ENCODE data around the gene MAP2K5.

MAP2K5 gene

DNA sequence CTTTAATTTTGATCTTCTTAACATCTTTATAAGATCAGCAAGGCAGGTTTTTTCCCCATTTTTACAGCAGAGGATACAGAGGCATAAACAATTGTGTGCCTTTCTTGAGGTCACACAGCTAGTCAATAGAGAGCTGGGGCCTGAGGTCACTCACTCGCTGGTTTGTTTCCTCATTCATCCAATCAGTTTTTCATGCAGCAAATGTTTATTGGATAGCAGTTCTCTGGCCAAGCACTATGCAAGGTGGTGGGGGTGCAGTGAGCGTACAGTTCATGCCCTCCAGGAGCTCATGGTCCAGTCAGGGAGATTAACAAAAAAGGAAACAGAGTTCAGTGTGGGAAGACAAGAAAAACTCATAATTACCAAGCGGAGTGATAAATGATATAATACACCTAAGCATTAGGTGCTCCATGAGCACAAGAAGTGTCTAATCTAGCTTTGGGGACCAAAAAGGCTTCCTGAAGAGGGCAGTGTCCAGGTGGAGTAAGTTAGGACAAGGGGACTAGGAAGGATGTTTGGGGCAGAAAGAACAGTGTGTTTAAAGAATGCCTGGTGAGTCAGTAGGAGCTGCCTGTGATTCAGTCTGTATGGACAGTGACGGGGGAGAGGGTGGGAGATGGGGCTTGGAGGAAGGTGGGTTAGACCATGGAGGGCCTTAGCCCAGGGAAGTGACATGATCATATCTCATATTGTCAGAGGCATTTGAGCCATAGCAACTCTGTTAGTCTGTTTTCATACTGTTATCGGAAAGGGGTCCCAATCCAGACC, 29.3 kb downstream of the MAP2K5 start:
- H3K36me3 ChIP-seq (ENCODE audit: insufficient read depth, low read length) = no peaks in the 10 kb centered on the region
- TF ChIP-seq FOXP2 (optimal IDR thresholded peaks at IDR 0.05; ENCODE audit: control extremely low read depth, extremely low read length, insufficient read depth) (no peak), POLR2AphosphoS5 (IDR thresholded peaks at IDR 0.05; ENCODE audit: borderline replicate concordance, low read depth, low read length) (no peak), EZH2 (IDR thresholded peaks at IDR 0.05) (no peak)
- no peak for DNase-seq (ENCODE audit: low read depth, low spot score)
- no peaks in the 10 kb centered on the region for H3K9me3 ChIP-seq (ENCODE audit: low read depth, low read length)
- no peak overlapping the region for H3K27ac ChIP-seq
- no peak overlapping the region for H3K9ac ChIP-seq (ENCODE audit: insufficient read length)
- H3K4me3 ChIP-seq = no peak overlapping the region

GRCh38 chr15:67573194-67573593, 30.7 kb downstream of the MAP2K5 start:
- no peak overlapping the region for H3K27ac ChIP-seq
- H3K9ac ChIP-seq (ENCODE audit: insufficient read length) = no peak overlapping the region
- no peak for DNase-seq (ENCODE audit: low read depth, low spot score)
- no peaks in the 10 kb centered on the region for H3K9me3 ChIP-seq (ENCODE audit: low read depth, low read length)
- no peaks in the 10 kb centered on the region for H3K36me3 ChIP-seq (ENCODE audit: insufficient read depth, low read length)
- no peak for TF ChIP-seq FOXP2 (optimal IDR thresholded peaks at IDR 0.05; ENCODE audit: control extremely low read depth, extremely low read length, insufficient read depth)
- no peak for TF ChIP-seq POLR2AphosphoS5 (IDR thresholded peaks at IDR 0.05; ENCODE audit: borderline replicate concordance, low read depth, low read length)
- TF ChIP-seq EZH2 (IDR thresholded peaks at IDR 0.05) = no peak
- H3K4me3 ChIP-seq = no peak overlapping the region

DNA sequence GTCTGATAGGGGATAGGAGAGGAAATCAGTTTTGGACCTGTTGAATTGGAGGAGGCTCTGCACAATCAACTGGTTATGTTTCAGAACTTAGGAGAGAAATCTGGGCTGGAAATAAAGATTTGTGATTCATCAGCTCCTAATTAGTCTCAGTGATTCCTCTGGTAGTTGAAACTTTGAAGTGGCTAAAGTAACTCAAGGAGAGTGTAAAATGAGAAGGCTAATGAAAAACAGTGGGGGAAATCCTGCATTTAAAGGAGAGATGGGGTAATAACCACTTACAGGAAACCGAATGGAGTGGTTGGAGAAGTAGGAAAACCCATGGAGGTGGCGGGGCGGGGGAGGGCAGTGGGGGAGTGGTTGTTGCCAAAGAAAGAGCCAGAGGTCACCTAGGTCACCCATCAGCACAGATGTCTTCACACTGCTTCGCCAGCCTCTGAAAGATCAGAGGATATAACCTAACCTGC, 32.6 kb downstream of the MAP2K5 start:
- Histone ChIP-seq H3K4me3 (no peak overlapping the region), H3K27ac (no peak overlapping the region), H3K36me3 (ENCODE audit: insufficient read depth, low read length) (no peaks in the 10 kb centered on the region), H3K9ac (ENCODE audit: insufficient read length) (no peak overlapping the region), H3K9me3 (ENCODE audit: low read depth, low read length) (no peaks in the 10 kb centered on the region)
- peak; percentile 28 for DNase-seq (ENCODE audit: low read depth, low spot score)
- no peak for TF ChIP-seq POLR2AphosphoS5 (IDR thresholded peaks at IDR 0.05; ENCODE audit: borderline replicate concordance, low read depth, low read length)
- TF ChIP-seq EZH2 (IDR thresholded peaks at IDR 0.05) = no peak
- no peak for TF ChIP-seq FOXP2 (optimal IDR thresholded peaks at IDR 0.05; ENCODE audit: control extremely low read depth, extremely low read length, insufficient read depth)

- Histone ChIP-seq H3K36me3 (ENCODE audit: insufficient read depth, low read length) (no peaks in the 10 kb centered on the region), H3K4me3 (no peak overlapping the region), H3K9ac (ENCODE audit: insufficient read length) (no peak overlapping the region), H3K27ac (no peak overlapping the region), H3K9me3 (ENCODE audit: low read depth, low read length) (no peaks in the 10 kb centered on the region)
- DNase-seq (ENCODE audit: low read depth, low spot score) = no peak
- no peak for TF ChIP-seq EZH2 (IDR thresholded peaks at IDR 0.05)
- no peak for TF ChIP-seq POLR2AphosphoS5 (IDR thresholded peaks at IDR 0.05; ENCODE audit: borderline replicate concordance, low read depth, low read length)
- TF ChIP-seq FOXP2 (optimal IDR thresholded peaks at IDR 0.05; ENCODE audit: control extremely low read depth, extremely low read length, insufficient read depth) = no peak
Observed at GRCh38 chr15:67578020-67578600, 35.6 kb downstream of the MAP2K5 start.

DNA sequence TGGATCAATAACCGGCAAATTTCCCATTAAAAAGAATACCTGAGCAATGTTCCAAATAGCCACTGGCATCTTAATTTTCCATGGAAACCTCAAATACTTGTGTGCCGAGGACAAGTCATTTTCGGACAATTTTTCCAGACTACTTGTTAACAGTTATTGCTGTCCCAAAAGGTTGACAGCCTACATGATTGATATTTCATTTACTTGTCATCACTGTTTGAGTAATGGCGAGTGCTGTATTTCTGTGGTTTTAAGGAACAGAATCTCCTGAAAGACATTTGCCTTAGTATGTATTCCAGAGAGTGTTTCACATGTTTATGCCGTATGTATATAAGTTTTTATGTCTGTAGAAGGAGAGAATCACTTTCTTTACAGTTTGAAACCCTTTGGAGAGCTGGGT, 36.7 kb downstream of the MAP2K5 start:
- H3K4me3 ChIP-seq = no peak overlapping the region
- no peak for TF ChIP-seq POLR2AphosphoS5 (IDR thresholded peaks at IDR 0.05; ENCODE audit: borderline replicate concordance, low read depth, low read length)
- no peak for TF ChIP-seq EZH2 (IDR thresholded peaks at IDR 0.05)
- TF ChIP-seq FOXP2 (optimal IDR thresholded peaks at IDR 0.05; ENCODE audit: control extremely low read depth, extremely low read length, insufficient read depth) = no peak
- H3K9me3 ChIP-seq (ENCODE audit: low read depth, low read length) = no peaks in the 10 kb centered on the region
- H3K36me3 ChIP-seq (ENCODE audit: insufficient read depth, low read length) = no peaks in the 10 kb centered on the region
- no peak for DNase-seq (ENCODE audit: low read depth, low spot score)
- no peak overlapping the region for H3K9ac ChIP-seq (ENCODE audit: insufficient read length)
- H3K27ac ChIP-seq = no peak overlapping the region

- DNase-seq (ENCODE audit: low read depth, low spot score) = no peak
- Histone ChIP-seq H3K27ac (no peak overlapping the region), H3K36me3 (ENCODE audit: insufficient read depth, low read length) (no peaks in the 10 kb centered on the region), H3K9me3 (ENCODE audit: low read depth, low read length) (no peaks in the 10 kb centered on the region), H3K4me3 (no peak overlapping the region), H3K9ac (ENCODE audit: insufficient read length) (no peak overlapping the region)
- TF ChIP-seq FOXP2 (optimal IDR thresholded peaks at IDR 0.05; ENCODE audit: control extremely low read depth, extremely low read length, insufficient read depth) (no peak), EZH2 (IDR thresholded peaks at IDR 0.05) (no peak), POLR2AphosphoS5 (IDR thresholded peaks at IDR 0.05; ENCODE audit: borderline replicate concordance, low read depth, low read length) (no peak)
Observed at GRCh38 chr15:67579967-67580366, 37.5 kb downstream of the MAP2K5 start.

DNA sequence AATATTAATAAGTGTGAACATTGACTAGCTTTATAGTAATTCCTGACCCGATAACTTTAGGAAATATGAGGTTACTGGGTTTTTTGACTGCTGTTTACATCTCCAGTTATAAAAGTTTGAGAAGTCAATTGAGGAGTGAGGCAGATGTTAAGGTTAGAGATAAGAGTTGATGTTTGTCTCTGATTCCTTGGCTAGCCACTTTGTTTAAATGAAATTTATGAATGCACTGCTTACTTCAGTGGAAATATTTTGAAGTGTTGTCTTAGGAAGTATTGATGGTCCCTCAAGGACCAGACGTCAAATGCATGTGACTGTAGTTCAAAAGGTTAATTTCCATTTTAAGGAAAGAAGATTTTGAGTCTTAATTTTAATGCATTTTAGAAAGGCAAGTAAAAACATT, 41.7 kb downstream of the MAP2K5 start:
- no peak for TF ChIP-seq FOXP2 (optimal IDR thresholded peaks at IDR 0.05; ENCODE audit: control extremely low read depth, extremely low read length, insufficient read depth)
- H3K9ac ChIP-seq (ENCODE audit: insufficient read length) = no peak overlapping the region
- no peaks in the 10 kb centered on the region; the same call in 1 of the 2 replicates for H3K9me3 ChIP-seq (ENCODE audit: low read depth, low read length)
- H3K36me3 ChIP-seq (ENCODE audit: insufficient read depth, low read length) = peaks cover 21% of the 10 kb centered on the region
- H3K4me3 ChIP-seq = no peak overlapping the region
- no peak overlapping the region for H3K27ac ChIP-seq
- no peak for DNase-seq (ENCODE audit: low read depth, low spot score)

DNA sequence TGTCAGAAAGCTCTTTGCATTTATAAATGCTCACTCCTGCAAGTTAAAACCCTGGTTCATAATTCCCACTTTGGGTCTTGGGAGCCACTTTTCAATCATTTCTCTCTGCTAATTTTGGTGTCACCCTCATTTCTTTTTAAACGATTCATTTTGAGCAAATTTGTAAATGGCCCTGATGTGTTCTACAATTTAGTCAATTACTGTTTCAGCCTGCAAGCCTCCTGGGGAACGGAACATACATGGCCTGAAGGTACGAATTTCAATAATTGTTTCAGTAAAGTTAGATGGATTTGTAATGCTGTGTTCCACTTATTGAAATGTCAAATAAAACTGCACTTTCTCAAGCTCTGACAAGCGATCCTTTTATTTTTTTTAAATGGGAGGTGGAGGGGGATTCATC, 43.2 kb downstream of the MAP2K5 start:
- no peak for DNase-seq (ENCODE audit: low read depth, low spot score)
- no peak for TF ChIP-seq FOXP2 (optimal IDR thresholded peaks at IDR 0.05; ENCODE audit: control extremely low read depth, extremely low read length, insufficient read depth)
- no peak for TF ChIP-seq EZH2 (IDR thresholded peaks at IDR 0.05)
- no peak for TF ChIP-seq POLR2AphosphoS5 (IDR thresholded peaks at IDR 0.05; ENCODE audit: borderline replicate concordance, low read depth, low read length)
- Histone ChIP-seq H3K9ac (ENCODE audit: insufficient read length) (no peak overlapping the region), H3K9me3 (ENCODE audit: low read depth, low read length) (no peaks in the 10 kb centered on the region; the same call in 1 of the 2 replicates), H3K4me3 (peak overlapping the region; percentile 43), H3K27ac (peak overlapping the region; percentile 38; the same call in 1 of the 2 replicates), H3K36me3 (ENCODE audit: insufficient read depth, low read length) (peaks cover 26% of the 10 kb centered on the region)

Measured in SK-N-MC (cell line).